Measurements from ENCODE around the gene ITPR1.

Gene ITPR1

GRCh38 chr3:4685673-4686345 is 192.7 kb downstream of the ITPR1 start:
- no peak for DNase-seq (ENCODE audit: low spot score)
- no peak overlapping the region for H3K27ac ChIP-seq
- CTCF ChIA-PET = no interaction called here
- no peak for TF ChIP-seq CTCF (conservative IDR thresholded peaks at IDR 0.05; ENCODE audit: low read depth)
- POLR2A ChIA-PET (ENCODE audit: low non-redundant PET) = no interaction called here

GRCh38 chr3:4686619-4687018 is 193.5 kb downstream of the ITPR1 start:
- no peak for DNase-seq (ENCODE audit: low spot score)
- POLR2A ChIA-PET (ENCODE audit: low non-redundant PET) = no interaction called here
- no peak overlapping the region for H3K27ac ChIP-seq
- CTCF ChIA-PET = no interaction called here
- no peak for TF ChIP-seq CTCF (conservative IDR thresholded peaks at IDR 0.05; ENCODE audit: low read depth)

- CTCF ChIA-PET = no interaction called here
Measured at GRCh38 chr3:4687167-4687566, 194.0 kb downstream of the ITPR1 start.

GRCh38 chr3:4687596-4687995 is 194.4 kb downstream of the ITPR1 start:
- TF ChIP-seq CTCF (conservative IDR thresholded peaks at IDR 0.05; ENCODE audit: low read depth) = no peak
- no peak overlapping the region for H3K27ac ChIP-seq
- ChIA-PET CTCF (no interaction called here), POLR2A (ENCODE audit: low non-redundant PET) (no interaction called here)
- DNase-seq (ENCODE audit: low spot score) = no peak

More at GRCh38 chr3:4687167-4687566, 194.0 kb downstream of the ITPR1 start:
- H3K27ac ChIP-seq = no peak overlapping the region
- POLR2A ChIA-PET (ENCODE audit: low non-redundant PET) = no interaction called here
- no peak for TF ChIP-seq CTCF (conservative IDR thresholded peaks at IDR 0.05; ENCODE audit: low read depth)
- DNase-seq (ENCODE audit: low spot score) = no peak

- ChIA-PET POLR2A (ENCODE audit: low non-redundant PET) (no interaction called here), CTCF (no interaction called here)
- TF ChIP-seq CTCF (conservative IDR thresholded peaks at IDR 0.05; ENCODE audit: low read depth) = no peak
- no peak overlapping the region for H3K27ac ChIP-seq
- no peak for DNase-seq (ENCODE audit: low spot score)
Measured at GRCh38 chr3:4688411-4688810, 195.3 kb downstream of the ITPR1 start.

GRCh38 chr3:4689021-4689420 is 195.9 kb downstream of the ITPR1 start:
- no peak overlapping the region for H3K27ac ChIP-seq
- CTCF ChIA-PET = no interaction called here
- no peak for TF ChIP-seq CTCF (conservative IDR thresholded peaks at IDR 0.05; ENCODE audit: low read depth)
- POLR2A ChIA-PET (ENCODE audit: low non-redundant PET) = no interaction called here
- no peak for DNase-seq (ENCODE audit: low spot score)
